ENCODE results near the gene COG1. TPM values are rescaled to one million over a fixed set of nuclear protein-coding genes. Genes with fewer than 3 reads are reported as not detected.

COG1 gene
- total RNA-seq, 1 experiment from 2014 or later = 24.1 TPM

GRCh38 chr17:73224237-73224636, 31.4 kb downstream of the COG1 start:
- Histone ChIP-seq H3F3A (ENCODE audit: low read length, unreplicated experiment) (peaks cover 4% of the 10 kb centered on the region), H3K4me3 (ENCODE audit: low read length) (no peak overlapping the region), H3K27ac (ENCODE audit: low read length) (no peak overlapping the region), H3K4me1 (ENCODE audit: insufficient read depth, low read length) (peaks cover 24% of the 10 kb centered on the region), H2AFZ (ENCODE audit: low read length) (no peak overlapping the region), H3K79me2 (ENCODE audit: low read length) (peaks cover 64% of the 10 kb centered on the region), H3K9me3 (ENCODE audit: low read length) (no peaks in the 10 kb centered on the region), H3K9me2 (replicated peaks; ENCODE audit: low read length) (no peaks in the 10 kb centered on the region), H3K36me3 (ENCODE audit: low read depth, low read length) (peaks cover 10% of the 10 kb centered on the region; the same call in 1 of the 2 replicates), H3K9ac (ENCODE audit: low read length) (no peak overlapping the region), H3K4me2 (ENCODE audit: low read length) (no peak overlapping the region), H3K27me3 (ENCODE audit: low read length) (no peaks in the 10 kb centered on the region), H4K20me1 (ENCODE audit: low read length) (peaks cover 8% of the 10 kb centered on the region; the same call in 1 of the 2 replicates)
- DNase-seq (no peak), ATAC-seq (no peak)
- TF ChIP-seq EZH2phosphoT487 (IDR thresholded peaks at IDR 0.05; ENCODE audit: borderline replicate concordance, low read length) (no peak), CTCF (conservative IDR thresholded peaks at IDR 0.05; ENCODE audit: low read depth, low read length) (no peak), EZH2 (IDR thresholded peaks at IDR 0.05; ENCODE audit: low read length, unreplicated experiment) (no peak)
- intact Hi-C loops (cut with micrococcal nuclease) = no loop called here
- POLR2A ChIA-PET (ENCODE audit: unreplicated experiment) = no interaction called here
- CTCF ChIA-PET = no interaction called here
- no TSS peak for BruUV-seq (replicated peaks)

- peaks cover 6% of the 10 kb centered on the region for H3F3A ChIP-seq (ENCODE audit: low read length, unreplicated experiment)
- no peak overlapping the region for H3K4me3 ChIP-seq (ENCODE audit: low read length)
- intact Hi-C loops (cut with micrococcal nuclease) = no loop called here
- CTCF ChIA-PET = no interaction called here
- H3K27me3 ChIP-seq (ENCODE audit: low read length) = no peaks in the 10 kb centered on the region
- H3K79me2 ChIP-seq (ENCODE audit: low read length) = peaks cover 69% of the 10 kb centered on the region
- H3K9ac ChIP-seq (ENCODE audit: low read length) = no peak overlapping the region
- H3K4me1 ChIP-seq (ENCODE audit: insufficient read depth, low read length) = peaks cover 27% of the 10 kb centered on the region
- no peak overlapping the region for H3K27ac ChIP-seq (ENCODE audit: low read length)
- BruUV-seq (replicated peaks) = no TSS peak
- ATAC-seq = no peak
- H3K36me3 ChIP-seq (ENCODE audit: low read depth, low read length) = peaks cover 10% of the 10 kb centered on the region; the same call in 1 of the 2 replicates
- H3K9me3 ChIP-seq (ENCODE audit: low read length) = no peaks in the 10 kb centered on the region
- H3K4me2 ChIP-seq (ENCODE audit: low read length) = no peak overlapping the region
- POLR2A ChIA-PET (ENCODE audit: unreplicated experiment) = no interaction called here
- H4K20me1 ChIP-seq (ENCODE audit: low read length) = peaks cover 8% of the 10 kb centered on the region; the same call in 1 of the 2 replicates
- no peaks in the 10 kb centered on the region for H3K9me2 ChIP-seq (replicated peaks; ENCODE audit: low read length)
- no peak for DNase-seq
- no peak for TF ChIP-seq EZH2phosphoT487 (IDR thresholded peaks at IDR 0.05; ENCODE audit: borderline replicate concordance, low read length)
- TF ChIP-seq EZH2 (IDR thresholded peaks at IDR 0.05; ENCODE audit: low read length, unreplicated experiment) = no peak
- no peak for TF ChIP-seq CTCF (conservative IDR thresholded peaks at IDR 0.05; ENCODE audit: low read depth, low read length)
- no peak overlapping the region for H2AFZ ChIP-seq (ENCODE audit: low read length)
These were observed 31.9 kb downstream of the COG1 start for GRCh38 chr17:73224663-73225305.

DNA sequence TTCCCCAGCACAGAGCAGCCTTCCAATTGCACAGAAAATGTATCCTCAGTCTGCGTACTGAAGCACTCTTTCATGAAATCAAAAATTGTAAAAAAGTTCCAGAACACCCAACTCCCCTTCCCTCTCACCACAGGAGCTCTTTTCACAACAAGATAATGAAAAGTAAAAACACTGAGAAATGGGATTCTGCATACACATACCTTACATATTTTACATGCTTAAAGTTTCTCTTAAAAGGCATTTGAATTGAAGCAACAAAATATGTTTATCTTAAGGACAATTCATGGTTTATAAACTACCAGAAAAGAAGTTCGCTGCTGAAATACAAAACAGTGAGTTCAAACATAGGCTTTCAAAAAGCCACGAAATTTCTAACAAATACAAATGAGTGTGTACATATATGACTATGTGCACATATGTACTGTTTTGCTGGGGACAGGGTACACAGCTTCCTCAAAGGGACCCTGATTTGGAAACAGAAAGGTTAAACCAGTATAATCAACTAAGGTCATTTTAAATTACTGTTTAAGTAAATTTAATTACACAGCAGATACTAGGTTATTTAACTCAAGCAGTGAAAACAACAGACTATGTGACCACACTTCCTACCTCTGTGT, 33.8 kb downstream of the COG1 start:
- Histone ChIP-seq H3K79me2 (ENCODE audit: low read length) (peaks cover 76% of the 10 kb centered on the region), H3K4me1 (ENCODE audit: insufficient read depth, low read length) (peaks cover 34% of the 10 kb centered on the region), H3K9me2 (replicated peaks; ENCODE audit: low read length) (no peaks in the 10 kb centered on the region), H3K4me3 (ENCODE audit: low read length) (no peak overlapping the region), H4K20me1 (ENCODE audit: low read length) (peaks cover 13% of the 10 kb centered on the region; the same call in 1 of the 2 replicates), H3K27me3 (ENCODE audit: low read length) (no peaks in the 10 kb centered on the region), H3K9me3 (ENCODE audit: low read length) (no peaks in the 10 kb centered on the region), H2AFZ (ENCODE audit: low read length) (no peak overlapping the region), H3K4me2 (ENCODE audit: low read length) (peak overlapping the region; percentile 55; the same call in 1 of the 2 replicates), H3K9ac (ENCODE audit: low read length) (no peak overlapping the region), H3K36me3 (ENCODE audit: low read depth, low read length) (peaks cover 10% of the 10 kb centered on the region; the same call in 1 of the 2 replicates), H3F3A (ENCODE audit: low read length, unreplicated experiment) (peaks cover 6% of the 10 kb centered on the region), H3K27ac (ENCODE audit: low read length) (no peak overlapping the region)
- CTCF ChIA-PET = no interaction called here
- no peak for TF ChIP-seq CTCF (conservative IDR thresholded peaks at IDR 0.05; ENCODE audit: low read depth, low read length)
- TF ChIP-seq EZH2 (IDR thresholded peaks at IDR 0.05; ENCODE audit: low read length, unreplicated experiment) = no peak
- TF ChIP-seq EZH2phosphoT487 (IDR thresholded peaks at IDR 0.05; ENCODE audit: borderline replicate concordance, low read length) = no peak
- intact Hi-C loops (cut with micrococcal nuclease) = no loop called here
- BruUV-seq (replicated peaks) = no TSS peak
- ATAC-seq = no peak
- POLR2A ChIA-PET (ENCODE audit: unreplicated experiment) = no interaction called here
- DNase-seq = no peak
